Nucleus accumbens (tissue), 56 donors: ENCODE measurements around the gene TFAP2D.

Experiments used
- DNase-seq, 56 donors: peaks; one replicate each; lab custom pipeline; 2025; lab: John Stamatoyannopoulos, UW

TFAP2D gene

GRCh38 chr6:50717734-50718457, 4.6 kb downstream of the TFAP2D start:
- DNase-seq = no peak

DNA sequence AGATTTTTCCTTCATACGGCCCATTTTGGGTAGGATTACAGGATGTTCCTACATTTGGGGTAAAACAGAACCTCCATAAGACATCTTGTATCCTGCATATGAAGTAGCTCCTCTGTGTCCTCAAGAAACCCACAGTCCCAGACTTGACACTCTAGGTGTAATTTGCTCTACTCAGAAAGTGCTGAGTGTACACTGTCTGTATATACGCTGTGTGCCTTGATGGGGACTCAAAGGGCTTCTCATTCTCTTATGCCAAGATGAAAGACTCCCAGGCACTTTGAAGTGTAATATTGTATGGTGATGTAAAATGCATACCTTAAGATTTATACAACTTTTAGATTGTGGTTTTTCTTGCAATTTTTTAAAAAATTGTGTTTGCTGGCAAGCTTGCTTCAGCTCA, 5.2 kb downstream of the TFAP2D start:
- DNase-seq = no peak

DNA sequence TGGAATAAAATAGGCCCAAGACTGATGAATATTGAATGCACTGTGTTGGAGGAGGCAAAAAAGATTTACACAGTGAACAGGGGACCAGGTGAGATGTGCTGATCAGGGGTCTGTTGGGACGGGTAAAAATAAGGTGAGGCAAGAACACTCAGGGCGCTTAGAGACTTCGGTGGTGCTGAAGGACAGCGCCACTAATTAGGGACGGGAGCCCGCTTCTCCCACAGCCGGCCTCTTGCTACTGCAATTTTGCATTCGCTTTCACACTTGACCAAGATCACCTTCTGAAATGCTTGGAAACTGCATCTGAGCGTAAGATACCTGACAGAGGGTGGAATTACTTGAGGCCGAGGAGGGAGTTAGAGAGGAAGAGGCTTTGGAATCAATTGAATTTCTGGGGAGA, 7.3 kb downstream of the TFAP2D start:
- no peak for DNase-seq

DNA sequence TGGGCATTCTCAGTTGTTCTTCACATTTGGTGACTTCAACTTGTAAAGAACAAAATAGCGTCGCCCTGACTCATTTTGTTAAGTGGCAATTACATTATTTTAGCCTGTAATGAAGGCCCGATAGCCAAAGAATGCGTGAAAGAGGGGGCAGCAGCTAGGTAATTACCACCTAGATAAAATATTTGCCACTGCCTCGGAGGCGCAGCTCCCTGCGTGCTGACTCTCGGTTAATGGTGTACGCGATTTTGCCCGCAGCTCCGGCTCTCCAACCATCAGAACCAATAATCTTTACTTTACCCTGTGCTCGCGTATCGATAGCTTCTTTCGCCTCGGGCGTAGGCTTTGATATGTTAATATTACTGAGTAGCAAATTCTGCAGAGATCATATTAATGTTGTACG, 8.7 kb downstream of the TFAP2D start:
- no peak for DNase-seq

DNA sequence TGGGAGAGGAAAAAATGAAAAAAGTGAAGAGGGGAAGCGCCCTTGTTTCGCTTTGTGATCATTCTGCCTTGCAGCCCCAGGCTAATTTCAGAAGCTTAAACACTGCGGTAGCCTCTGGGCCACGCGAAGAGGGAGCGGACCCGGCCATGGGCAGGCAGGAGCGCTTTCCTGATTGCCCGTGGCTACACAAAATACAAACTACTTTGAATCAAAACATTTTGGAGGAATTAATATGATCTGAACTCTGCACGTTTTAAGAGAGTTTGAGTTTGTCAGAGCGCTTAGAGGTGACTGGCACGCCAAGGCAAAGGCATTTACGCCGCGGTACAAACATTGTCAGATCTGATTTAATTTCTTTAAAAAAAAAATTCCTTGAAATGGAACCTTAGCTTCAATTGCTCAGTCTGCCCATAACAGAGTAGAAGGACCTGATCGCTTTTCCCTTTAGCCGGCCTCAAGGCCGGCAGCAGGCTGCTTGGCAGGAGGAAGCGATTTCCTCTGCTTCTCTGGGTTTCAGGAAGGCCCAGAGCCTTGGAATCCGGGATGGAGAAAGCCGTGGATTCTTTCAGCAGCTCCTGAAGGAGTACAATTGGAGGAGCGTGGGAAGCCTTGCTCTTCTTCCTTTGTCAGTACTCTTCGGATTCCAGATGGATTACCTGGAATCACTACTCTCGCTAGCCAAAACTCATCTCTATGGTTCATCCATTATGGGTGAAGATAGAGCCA, 9.7 kb downstream of the TFAP2D start:
- DNase-seq = no peak

DNA sequence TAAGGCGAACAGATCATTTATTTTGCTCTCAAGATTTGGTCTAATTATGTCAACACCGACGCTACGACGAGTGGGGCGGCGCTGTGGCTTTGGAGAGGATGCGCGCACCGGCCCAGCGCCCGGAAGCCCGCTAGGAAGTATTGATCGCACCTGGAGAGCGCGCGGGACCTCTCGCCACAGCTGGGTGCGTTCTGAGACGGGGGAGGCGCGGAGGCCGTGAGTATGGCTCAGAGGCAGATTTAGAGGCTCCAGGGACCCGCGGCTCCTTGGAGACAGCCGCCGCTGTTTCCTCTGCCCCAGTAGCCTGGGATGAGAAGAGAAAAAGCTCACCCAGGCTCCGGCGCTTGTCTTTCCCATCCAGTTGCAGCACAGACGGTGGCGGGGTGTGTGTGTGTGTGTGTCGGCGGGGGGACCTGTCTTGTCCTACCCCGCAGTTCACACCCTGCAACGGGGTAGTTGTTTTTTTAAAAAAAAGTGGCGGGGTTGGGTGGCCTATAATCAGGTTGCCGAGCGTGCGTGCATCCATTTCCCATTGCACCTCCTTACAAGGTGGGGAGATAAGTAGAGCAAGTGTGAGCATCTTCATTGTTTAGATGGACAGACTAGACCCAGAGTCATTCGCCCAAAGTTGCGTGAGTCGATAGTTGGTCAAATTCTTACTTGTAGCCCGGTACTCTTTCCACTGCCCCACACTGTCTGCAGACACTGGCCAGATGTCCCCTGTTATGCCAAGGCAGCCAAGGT, 11.2 kb downstream of the TFAP2D start:
- DNase-seq = no peak

DNA sequence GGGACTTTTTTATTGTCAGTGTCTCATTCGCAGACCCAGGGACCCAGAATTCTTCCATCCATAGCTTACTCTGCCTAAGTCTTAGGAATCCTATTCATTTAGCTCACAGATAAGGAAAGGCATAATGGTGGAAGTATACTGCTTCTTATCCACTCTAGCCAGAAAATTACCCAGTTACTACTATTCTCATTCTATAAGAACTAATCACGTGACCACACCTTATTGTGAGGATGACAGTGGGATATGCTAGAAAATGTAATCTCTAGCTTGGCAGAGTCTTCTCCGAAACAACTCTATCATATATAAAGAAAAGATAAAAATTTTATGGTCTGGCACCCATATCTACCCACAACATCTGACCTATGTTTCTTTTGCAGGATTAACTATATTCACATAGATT, 21.2 kb downstream of the TFAP2D start:
- no peak for DNase-seq

DNA sequence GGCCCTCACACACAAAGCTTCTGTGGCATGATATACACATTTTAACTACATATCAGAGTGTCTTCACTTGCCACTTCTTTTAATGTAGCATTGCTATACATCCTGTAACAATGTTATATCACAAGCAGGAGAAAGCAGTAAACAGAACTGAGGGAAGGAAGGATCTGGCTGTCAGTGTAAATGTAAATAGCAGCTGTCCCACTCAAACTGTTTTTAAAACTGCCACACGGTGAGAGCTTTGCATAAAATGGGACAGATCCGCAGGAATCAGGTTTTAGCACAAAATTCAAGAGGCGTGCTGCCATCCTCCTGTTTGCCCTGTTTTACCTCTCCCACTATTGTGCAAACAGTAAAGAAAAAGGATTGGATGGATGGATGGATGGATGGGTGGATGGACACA, 28.8 kb downstream of the TFAP2D start:
- no peak for DNase-seq

- no peak for DNase-seq
Measured at GRCh38 chr6:50744976-50745375, 31.6 kb downstream of the TFAP2D start.

GRCh38 chr6:50762798-50763197, 49.5 kb downstream of the TFAP2D start:
- DNase-seq = no peak

- no peak for DNase-seq
Measured at GRCh38 chr6:50778696-50779095, 65.4 kb downstream of the TFAP2D start.

- DNase-seq = no peak
Measured at GRCh38 chr6:50780382-50780781, 67.1 kb downstream of the TFAP2D start.

DNA sequence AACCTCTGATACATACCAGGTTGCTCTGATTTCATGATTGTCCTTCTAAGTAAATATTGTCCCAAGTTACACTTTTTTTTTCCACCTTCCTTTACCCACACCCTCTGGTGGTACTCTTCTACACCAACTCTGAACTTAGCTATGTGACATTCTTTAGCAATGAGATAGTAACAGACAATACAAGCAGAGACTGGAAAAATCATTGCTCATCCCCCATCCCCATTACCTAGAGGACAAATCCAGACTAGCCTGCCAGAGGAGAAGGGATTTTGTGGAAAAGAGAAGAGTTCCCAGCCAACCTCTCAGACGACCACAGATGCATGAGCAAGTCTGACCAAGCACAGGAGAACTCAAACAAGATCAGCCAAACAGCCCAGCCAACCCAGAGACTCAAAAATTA, 72.6 kb downstream of the TFAP2D start:
- no peak for DNase-seq

DNA sequence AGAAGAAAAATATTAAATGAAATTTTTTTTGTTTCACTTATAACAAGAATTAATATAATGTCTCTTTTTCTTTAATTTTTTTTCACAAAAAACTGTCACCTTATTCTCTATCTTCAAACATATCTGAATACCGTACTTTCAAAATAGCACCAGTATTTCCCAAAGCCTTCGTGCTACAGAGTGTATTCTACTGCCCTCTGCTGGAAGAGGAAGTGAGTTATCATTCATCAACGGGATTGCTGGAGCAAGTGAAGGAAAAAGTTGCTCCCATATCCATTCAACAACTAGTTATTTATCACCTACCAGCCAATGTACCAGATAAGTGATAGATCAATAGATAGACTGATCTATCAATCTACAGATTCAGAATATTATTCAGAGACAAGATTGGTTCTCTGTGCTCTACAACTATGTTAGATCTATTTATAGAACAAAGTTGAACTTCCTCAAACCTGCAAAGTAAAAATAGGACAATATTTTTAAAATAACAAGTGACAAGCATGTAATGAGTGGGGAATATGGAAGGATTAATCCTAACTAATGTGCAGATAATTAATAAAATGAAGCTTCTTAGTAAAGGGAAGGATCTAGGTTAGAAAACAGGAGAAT, 78.7 kb downstream of the TFAP2D start:
- peak in 2 of 56 donors; percentile 1 to 4 for DNase-seq

DNA sequence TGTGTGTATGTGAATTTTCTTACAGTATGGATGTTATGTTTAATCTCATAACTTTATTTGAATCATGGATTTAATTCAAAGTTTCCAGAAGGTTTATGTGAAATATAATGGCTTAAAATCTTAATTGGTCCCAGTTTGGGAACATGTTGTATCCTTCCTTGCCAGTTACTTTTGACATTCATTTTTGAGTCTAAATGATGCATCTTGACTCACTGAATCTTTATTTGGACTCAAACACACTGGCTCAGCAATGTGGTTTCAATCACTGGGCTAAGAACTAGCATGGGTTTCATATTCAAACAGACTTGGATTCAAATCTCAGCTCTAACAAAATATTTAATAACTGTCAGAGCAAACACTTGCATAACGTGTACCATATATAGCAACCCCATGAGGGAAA, 79.4 kb downstream of the TFAP2D start:
- no peak for DNase-seq

DNA sequence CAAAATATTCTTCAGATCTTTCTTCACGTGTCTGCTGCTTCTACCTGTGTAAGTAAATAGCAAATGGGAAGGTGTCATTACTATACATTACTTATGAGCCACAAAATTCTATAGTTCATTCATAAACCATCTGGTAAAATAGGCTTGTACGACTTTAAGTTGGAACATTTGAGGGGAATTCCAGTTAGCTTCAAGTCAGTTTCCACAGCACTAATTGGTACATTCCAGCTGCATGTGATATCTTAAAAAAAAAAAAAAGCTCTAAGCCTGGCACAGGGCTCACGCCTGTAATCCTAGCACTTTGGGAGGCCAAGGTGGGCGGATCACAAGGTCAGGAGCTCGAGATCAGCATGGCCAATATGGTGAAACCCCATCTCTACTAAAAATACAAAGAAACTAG, 82.2 kb downstream of the TFAP2D start:
- no peak for DNase-seq

GRCh38 chr6:50804283-50804682, 91.0 kb downstream of the TFAP2D start:
- no peak for DNase-seq

DNA sequence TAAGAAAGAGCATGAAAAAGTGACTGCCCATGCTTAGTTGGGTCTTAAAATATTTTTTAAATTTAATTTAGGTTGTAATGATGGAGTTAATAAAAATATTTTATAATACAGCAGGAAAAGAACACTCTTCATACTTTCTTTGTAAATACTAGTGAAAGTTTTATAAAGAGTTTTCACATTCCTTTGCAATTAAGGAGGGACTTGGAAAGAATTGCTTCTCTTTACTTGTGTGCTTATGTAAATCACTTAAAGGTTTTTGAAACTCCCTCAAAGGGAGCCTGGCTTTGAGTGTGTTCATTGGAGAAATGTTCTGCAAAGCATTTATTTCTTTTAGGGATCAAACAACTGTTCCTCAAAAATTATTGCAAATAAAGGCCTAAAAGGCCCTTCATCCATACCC, 93.7 kb downstream of the TFAP2D start:
- DNase-seq = no peak

DNA sequence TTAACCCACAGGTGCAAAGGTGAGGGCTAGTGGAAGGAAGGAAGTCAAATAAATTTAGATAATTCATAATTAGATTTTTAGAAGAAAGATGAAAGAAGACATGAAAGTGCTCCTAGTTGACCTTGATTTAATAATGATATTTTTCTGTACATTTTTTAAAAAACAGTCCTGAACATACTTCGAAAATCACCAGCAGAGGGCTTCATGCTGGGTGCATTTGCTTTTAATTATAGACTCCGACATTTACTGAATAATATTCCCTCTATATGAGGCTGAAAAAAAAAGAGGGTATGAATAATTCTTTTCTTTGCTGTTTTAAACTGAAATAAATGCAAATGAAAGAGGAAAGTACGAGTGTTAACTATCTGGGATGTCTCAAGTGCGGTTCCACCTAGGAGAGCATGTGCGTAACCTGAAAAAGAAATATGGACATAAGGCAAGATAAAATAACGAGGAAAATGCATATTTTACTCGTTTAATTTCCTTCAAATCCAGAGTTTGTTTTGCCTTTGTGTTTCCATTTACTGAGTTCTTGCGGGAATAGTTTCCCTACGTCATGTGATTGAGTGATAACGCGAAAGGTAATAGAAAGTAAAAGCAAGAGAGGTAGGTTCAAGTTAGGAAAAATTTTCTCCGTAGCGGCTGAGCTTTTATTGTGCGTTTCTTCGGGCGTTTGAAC, 102.2 kb downstream of the TFAP2D start:
- no peak for DNase-seq

DNA sequence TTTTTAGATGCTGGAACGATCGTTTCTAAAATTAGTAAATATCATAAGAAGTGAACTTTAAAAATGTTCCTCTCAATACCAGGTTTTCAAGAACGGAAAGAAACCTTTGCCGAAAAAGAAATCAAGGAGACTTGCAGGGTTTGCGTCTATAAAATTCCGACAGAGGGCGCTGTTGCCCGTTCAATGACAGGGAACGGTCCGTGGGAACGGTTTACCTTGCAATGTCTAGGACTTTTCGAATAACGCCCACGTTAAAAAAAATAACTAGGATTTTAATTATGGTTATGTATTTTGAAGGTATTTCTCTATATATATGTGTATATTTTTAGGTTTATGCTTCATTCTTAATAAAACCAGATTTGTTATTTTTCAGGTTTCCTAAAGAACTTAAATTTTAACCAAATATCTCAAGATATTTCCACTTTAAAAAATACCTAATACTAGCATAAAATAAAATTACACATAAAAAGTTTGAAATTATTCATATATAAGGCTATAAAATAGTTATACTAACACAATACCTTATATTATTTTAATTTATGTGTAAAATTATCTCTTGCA, 102.9 kb downstream of the TFAP2D start:
- DNase-seq = peak in 49 of 56 donors; percentile 1 to 85 (median 31)
